Upper lobe of left lung (tissue), 6 donors: Measurements from ENCODE around the gene GCDH. TPM values are rescaled to one million over a fixed set of nuclear protein-coding genes. Genes with fewer than 3 reads are reported as not detected.
A peak's percentile ranks its signal among the peaks of the same experiment; 100 is the strongest.
"Not testable (repeated sequence)": the region's sequence is repeated elsewhere in the genome, so short reads cannot be mapped to it uniquely, and the experiment has no call there.

ENCODE experiments used
- ATAC-seq, 2 donors: fragments of 200-7000 bp; cut with Tn5 transposase; one replicate each; pipeline ENCODE4 v1.9.1; 2022; ENCODE audit warnings: mild to moderate bottlenecking in 2 of 2, moderate library complexity in 2 of 2; ENCODE audit not compliant: low FRiP score in 2 of 2
- DNase-seq, 2 donors: peaks; one replicate each; pipeline ENCODE4 v3.0.0-alpha.2; 2019 to 2020
- H3K27ac ChIP-seq, 4 donors: fragments of 200-600 bp; sonication (generic); one replicate each; pipeline ENCODE4 v1.5.1; 2016 to 2019
- H3K27me3 ChIP-seq, 4 donors: fragments of 200-600 bp; sonication (generic); one replicate each; pipeline ENCODE4 v1.5.1; 2017 to 2019
- H3K36me3 ChIP-seq, 4 donors: fragments of 200-600 bp; sonication (generic); one replicate each; pipeline ENCODE4 v1.5.1; 2016 to 2019
- H3K4me1 ChIP-seq, 4 donors: fragments of 200-600 bp; sonication (generic); one replicate each; pipeline ENCODE4 v1.5.1; 2018 to 2019
- H3K4me3 ChIP-seq, 4 donors: fragments of 200-600 bp; sonication (generic); one replicate each; pipeline ENCODE4 v1.5.1; 2017 to 2019; ENCODE audit warnings: mild to moderate bottlenecking in 2 of 4, moderate library complexity in 1 of 4
- H3K9me3 ChIP-seq, 4 donors: fragments of 200-600 bp; sonication (generic); one replicate each; pipeline ENCODE4 v1.5.1; 2018 to 2019
- CTCF ChIP-seq, 6 experiments: fragments of 450-650 bp in 4 of 6; fragments of 200-600 bp in 2 of 6; sonication (generic) in 2 of 6; IDR thresholded peaks; one replicate each; pipeline ENCODE4 v1.5.1; 2016 to 2019; ENCODE audit warnings: antibody characterized with exemption in 6 of 6
- EP300 ChIP-seq, 4 donors: sonication (generic); formaldehyde crosslinking; IDR thresholded peaks; one replicate each; pipeline ENCODE4 v1.5.1; 2017; ENCODE audit warnings: antibody characterized with exemption in 4 of 4, control low read depth in 2 of 4
- POLR2A ChIP-seq, 4 donors: fragments of 450-650 bp; IDR thresholded peaks; one replicate each; pipeline ENCODE4 v1.5.1; 2016 to 2017; ENCODE audit warnings: antibody characterized with exemption in 4 of 4, mild to moderate bottlenecking in 2 of 4
- POLR2AphosphoS5 ChIP-seq, 2 donors: sonication (generic); formaldehyde crosslinking; IDR thresholded peaks; one replicate each; pipeline ENCODE4 v1.5.1; 2017; ENCODE audit warnings: antibody characterized with exemption in 2 of 2
- WGBS, 2 donors: methylation state at CpG; one replicate each; pipeline ENCODE4 v1.1.5; 2017 to 2018; 5-methylcytosine and 5-hydroxymethylcytosine counted together
- total RNA-seq, 6 donors: library from RNA; depleted of rRNA in 4 of 6; stranded (reverse); fragments of >200 nt in 4 of 6; gene quantifications; one replicate each; pipeline versions ENCODE4 v1.1.0 to v1.2.1, GENCODE V29; 2016 to 2021
- donor health status: DM: no; HTN: no; CAD: no; lungs with moderate emphysema.
- donor health status: DM: no; HTN: yes; CAD: no; lungs with severe emphysema.

The GCDH gene
- total RNA-seq: 10 to 100 TPM; 19.3 to 47.1 (median 33.3) TPM

GRCh38 chr19:12890787-12891552 lies at the start of gene GCDH:
Gene GCDH, plus strand, starts transcription at chr19:12891160. Its CDS starts 145 bp downstream, at chr19:12891305.
- Histone ChIP-seq H3K27ac (peak within 1 kb of the TSS; percentile 69 to 82 (median 75)), H3K4me1 (peaks cover 17 to 27% (median 23%) of the 10 kb centered on the region in 4 donors), H3K4me3 (peak within 1 kb of the TSS; percentile 67 to 93 (median 87)), H3K27me3 (no peaks in the 10 kb centered on the region), H3K36me3 (peaks cover 0 to 24% (median 13%) of the 10 kb centered on the region in 4 donors), H3K9me3 (no peaks in the 10 kb centered on the region)
- 0 to 1% methylated on average over 34 to 45 of the region's 49 CpGs for WGBS, 2 donors
- TF ChIP-seq EP300 (IDR thresholded peaks at IDR 0.05): no peak
- peak in 1 of 6 experiments; percentile 34 for TF ChIP-seq CTCF (IDR thresholded peaks at IDR 0.05)
- peak in 3 of 4 donors; percentile 16 to 90 (median 69) for TF ChIP-seq POLR2A (IDR thresholded peaks at IDR 0.05)
- TF ChIP-seq POLR2AphosphoS5 (IDR thresholded peaks at IDR 0.05): peak; percentile 54 to 89
- DNase-seq (peak; percentile 89 to 98), ATAC-seq (peak; percentile 99)

DNA sequence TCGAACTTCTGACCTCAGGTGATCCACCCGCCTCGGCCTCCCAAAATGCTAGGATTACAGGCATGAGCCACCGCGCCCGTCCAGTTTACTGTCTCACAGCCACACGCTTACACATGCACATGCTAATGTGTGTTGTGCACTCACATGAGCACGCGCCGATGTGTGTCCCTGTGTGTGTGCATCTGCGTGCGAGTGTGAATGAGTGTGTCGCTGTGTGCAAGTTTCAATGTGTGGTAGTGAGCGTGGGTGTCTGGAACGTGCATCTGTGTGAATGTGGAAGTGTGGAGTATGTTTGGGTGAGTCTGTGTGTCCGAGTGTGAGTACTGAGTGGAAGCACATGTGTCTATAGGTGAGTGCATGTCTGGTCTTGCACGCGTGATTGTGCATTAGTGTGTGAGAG lies 48.4 kb upstream of the GCDH start:
- WGBS, 2 donors: 93 to 95% methylated on average over 18 of the region's 18 CpGs

DNA sequence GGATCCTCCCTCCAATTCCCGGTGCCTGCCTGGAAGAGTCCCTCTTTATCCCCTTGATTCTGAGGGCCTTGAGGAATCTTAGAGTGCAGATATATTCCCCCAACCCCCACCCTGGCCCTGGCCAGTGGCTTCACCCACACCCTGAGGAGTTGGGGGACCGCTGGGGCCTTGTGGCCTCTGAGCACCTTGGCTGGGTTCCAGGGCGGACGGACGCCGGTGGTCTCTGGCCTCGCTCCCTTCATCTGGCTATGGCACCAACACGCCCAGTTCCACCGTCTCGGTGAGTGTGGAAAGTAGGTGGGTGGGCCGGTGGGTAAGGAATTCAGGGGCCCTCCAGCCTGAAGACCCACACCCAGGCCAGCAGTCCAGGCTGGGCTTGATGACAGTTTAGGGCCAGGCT lies 47.6 kb upstream of the GCDH start:
- no peak overlapping the region for H3K27ac ChIP-seq
- H3K9me3 ChIP-seq: no peaks in the 10 kb centered on the region
- H3K27me3 ChIP-seq: peaks cover 0 to 46% (median 22%) of the 10 kb centered on the region in 4 donors
- H3K4me3 ChIP-seq: no peak overlapping the region
- peaks cover 20 to 30% (median 24%) of the 10 kb centered on the region in 4 donors for H3K4me1 ChIP-seq
- 89% methylated on average over 10 to 11 of the region's 11 CpGs for WGBS, 2 donors
- H3K36me3 ChIP-seq: no peaks in the 10 kb centered on the region
- no peak for ATAC-seq
- TF ChIP-seq EP300 (IDR thresholded peaks at IDR 0.05) (no peak), POLR2A (IDR thresholded peaks at IDR 0.05) (no peak)
- DNase-seq: no peak

More for the DNA sequence above, 48.4 kb upstream of the GCDH start:
- no peaks in the 10 kb centered on the region for H3K9me3 ChIP-seq
- H3K36me3 ChIP-seq: no peaks in the 10 kb centered on the region
- no peak for DNase-seq
- TF ChIP-seq CTCF (IDR thresholded peaks at IDR 0.05): no peak
- peaks cover 0 to 50% (median 26%) of the 10 kb centered on the region in 4 donors for H3K27me3 ChIP-seq
- H3K4me1 ChIP-seq: peaks cover 19 to 30% (median 20%) of the 10 kb centered on the region in 4 donors
- ATAC-seq: no peak
- no peak overlapping the region for H3K27ac ChIP-seq
- H3K4me3 ChIP-seq: no peak overlapping the region

- 82 to 89% methylated on average over 3 of the region's 3 CpGs for WGBS, 2 donors
- TF ChIP-seq POLR2AphosphoS5 (IDR thresholded peaks at IDR 0.05) (no peak), CTCF (IDR thresholded peaks at IDR 0.05) (no peak), EP300 (IDR thresholded peaks at IDR 0.05) (no peak), POLR2A (IDR thresholded peaks at IDR 0.05) (no peak)
- peaks cover 12 to 22% (median 18%) of the 10 kb centered on the region in 4 donors for H3K4me1 ChIP-seq
- ATAC-seq: no peak
- peaks cover 0 to 38% (median 18%) of the 10 kb centered on the region in 4 donors for H3K27me3 ChIP-seq
- H3K4me3 ChIP-seq: no peak overlapping the region
- H3K27ac ChIP-seq: no peak overlapping the region
- no peaks in the 10 kb centered on the region for H3K36me3 ChIP-seq
- no peak for DNase-seq
- no peaks in the 10 kb centered on the region for H3K9me3 ChIP-seq
Observed at GRCh38 chr19:12843999-12844732, 46.8 kb upstream of the GCDH start.

DNA sequence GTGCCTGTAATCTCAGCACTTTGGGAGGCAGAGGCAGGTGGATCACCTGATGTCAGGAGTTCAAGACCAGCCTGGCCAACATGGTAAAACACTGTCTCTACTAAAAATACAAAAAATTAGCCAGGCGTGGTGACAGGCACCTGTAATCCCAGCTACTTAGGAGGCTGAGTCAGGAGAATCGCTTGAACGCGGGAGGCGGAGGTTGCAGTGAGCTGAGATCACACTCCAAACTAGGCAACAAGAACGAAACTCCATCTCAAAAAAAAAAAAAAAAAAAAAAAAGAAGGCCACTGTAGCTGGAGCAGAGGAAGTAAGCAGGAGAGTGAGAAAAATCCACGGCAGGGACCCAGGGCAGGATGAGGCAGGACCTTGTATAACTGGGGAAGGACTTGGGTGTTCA lies 44.3 kb upstream of the GCDH start:
- not testable (repeated sequence) for DNase-seq, H3K27ac ChIP-seq, H3K4me1 ChIP-seq, H3K36me3 ChIP-seq, ATAC-seq, H3K9me3 ChIP-seq, H3K4me3 ChIP-seq
- peaks cover 0 to 16% (median 3%) of the 10 kb centered on the region in 4 donors for H3K27me3 ChIP-seq
- 75 to 83% methylated on average over 7 of the region's 7 CpGs for WGBS, 2 donors
